GOT3 (cell line): Measurements from ENCODE around the gene MAP2K4.

Experiments
- DNase-seq: peaks from one replicate; lab custom pipeline; 2025; ENCODE audit warnings: mixed read lengths; lab: John Stamatoyannopoulos, UW

MAP2K4 gene

DNA sequence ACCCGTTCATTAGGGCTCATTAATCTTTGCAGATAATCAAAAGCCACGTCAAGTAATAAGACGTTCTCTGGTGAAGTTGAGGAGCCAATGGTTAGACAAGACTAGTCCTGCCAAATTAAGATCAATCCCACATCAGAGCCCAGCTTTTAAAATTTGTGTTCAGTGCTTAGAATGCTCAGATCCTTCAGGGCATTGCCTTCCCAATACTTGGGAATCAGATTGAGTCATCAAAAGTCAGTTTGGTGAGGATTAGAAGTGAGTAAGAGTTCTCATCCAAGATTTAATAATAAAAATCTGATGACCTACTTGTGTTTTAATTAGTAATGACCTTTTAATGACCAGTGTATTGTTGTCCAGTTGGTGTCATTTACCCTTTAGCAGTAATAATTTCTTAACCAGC lies 19.8 kb downstream of the MAP2K4 start:
- DNase-seq = no peak

DNA sequence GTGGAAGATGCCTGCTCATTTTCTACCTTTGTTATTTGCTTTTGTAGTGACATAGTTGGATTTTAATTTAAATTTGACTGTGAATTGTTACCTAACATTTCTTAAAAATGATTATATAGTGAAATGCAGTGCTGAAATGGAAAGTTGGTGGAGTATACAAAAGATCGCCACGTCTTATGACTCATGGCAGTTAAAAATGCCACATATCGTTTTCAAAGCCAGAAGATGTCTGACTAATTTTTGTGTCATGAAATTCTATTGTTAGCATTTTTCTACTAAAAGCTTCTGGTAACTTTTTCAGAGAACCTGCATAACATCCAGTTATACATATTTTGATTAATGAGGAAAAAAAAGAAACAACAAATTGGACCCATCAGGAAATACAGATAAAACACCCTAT lies 20.6 kb downstream of the MAP2K4 start:
- no peak for DNase-seq

DNA sequence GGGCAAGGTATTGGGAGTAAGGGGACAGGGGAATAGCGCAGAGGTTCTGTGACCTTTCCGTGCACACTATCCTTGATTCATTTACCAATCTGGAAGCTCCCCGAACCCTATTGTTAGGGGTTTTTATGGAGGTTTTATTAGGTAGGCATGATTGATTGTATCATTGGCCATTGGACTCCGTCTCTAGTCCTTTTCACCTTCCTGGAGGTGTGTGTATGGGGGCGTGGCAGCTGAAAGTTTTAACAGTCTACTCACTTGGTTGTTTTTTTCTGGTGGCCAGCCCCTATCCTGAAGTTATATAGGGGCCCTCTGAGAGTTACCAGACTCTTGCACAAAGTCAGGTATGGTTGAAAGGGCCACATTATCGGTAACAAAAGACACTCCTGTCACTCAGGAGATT lies 23.0 kb downstream of the MAP2K4 start:
- DNase-seq = no peak

DNA sequence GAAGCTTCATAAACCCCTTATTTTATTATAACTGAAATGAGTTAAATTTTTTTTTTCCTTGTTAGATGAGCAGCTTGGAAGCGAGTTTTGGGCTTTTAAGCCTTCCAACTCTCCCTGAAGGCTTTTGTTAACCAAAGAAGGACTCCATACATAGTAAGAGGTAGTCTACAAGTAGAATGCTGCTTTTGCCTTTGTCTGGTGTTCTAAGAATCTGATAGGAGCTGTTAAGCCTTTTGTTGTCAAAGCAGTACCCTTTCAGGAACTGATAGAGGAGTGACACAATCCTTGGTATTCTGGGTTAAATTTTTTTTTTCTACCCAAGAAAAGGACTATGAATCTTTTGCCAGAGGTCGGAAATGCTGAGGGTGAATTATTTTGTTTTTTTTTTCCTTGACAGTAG lies 26.1 kb downstream of the MAP2K4 start:
- no peak for DNase-seq

DNA sequence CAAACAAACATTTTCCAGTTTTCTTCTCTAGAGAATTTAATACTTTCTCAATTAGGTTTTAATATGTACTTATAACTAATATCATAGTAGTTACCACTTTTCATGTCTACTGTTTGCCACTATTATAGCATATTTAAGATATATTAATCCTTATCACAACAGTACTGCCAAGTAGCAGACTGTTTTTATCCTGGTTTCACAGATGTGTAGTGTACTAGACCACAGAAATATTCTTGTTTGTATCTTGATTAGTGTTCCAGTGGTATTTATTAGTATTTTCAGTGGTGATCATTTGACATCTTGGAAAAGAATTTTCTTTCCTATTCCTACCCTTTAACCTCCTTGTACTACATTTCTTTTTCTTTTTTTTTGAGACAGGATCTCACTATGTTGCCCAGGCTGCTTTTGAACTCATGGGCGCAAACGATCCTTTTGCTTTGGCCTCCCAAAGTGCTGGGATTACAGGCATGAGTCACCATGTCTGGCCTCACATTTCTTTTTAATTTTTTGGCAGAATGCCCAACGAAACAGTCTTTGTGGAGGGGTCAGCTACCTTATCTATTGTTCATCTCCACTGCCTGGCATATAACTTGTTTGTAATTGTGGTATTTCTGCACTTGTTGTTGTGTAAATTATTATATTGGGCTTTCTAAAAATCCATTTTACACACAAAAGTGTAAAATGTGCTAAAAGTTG lies 27.2 kb downstream of the MAP2K4 start:
- DNase-seq = no peak

DNA sequence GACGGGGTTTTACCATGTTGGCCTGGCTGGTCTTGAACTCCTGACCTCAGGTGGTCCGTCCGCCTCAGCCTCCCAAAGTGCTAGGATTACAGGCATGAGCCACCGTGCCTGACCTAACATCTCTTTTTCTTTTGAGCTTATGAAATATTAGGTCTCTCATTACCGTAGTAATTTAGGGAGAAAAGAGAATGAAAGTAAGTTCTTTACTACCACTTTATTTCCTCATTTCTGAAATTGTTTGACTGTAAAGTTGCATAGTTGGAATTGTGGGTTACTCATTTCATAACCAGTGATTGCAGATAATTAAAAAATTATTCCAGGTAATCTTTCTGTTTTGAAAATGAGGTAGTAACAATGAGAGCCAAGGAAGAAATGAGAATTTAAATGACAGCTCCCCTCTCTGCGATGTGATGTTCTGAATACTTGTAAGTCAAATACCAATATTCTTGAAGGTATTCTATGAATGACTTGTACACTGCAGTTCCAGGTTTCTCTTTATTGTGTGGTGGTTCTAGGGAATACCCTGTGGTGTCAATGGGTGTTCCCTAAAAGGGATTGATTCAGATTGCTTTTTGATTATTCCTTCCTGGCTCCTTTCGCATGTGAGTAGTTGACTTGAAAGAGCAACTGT lies 28.3 kb downstream of the MAP2K4 start:
- DNase-seq = no peak

DNA sequence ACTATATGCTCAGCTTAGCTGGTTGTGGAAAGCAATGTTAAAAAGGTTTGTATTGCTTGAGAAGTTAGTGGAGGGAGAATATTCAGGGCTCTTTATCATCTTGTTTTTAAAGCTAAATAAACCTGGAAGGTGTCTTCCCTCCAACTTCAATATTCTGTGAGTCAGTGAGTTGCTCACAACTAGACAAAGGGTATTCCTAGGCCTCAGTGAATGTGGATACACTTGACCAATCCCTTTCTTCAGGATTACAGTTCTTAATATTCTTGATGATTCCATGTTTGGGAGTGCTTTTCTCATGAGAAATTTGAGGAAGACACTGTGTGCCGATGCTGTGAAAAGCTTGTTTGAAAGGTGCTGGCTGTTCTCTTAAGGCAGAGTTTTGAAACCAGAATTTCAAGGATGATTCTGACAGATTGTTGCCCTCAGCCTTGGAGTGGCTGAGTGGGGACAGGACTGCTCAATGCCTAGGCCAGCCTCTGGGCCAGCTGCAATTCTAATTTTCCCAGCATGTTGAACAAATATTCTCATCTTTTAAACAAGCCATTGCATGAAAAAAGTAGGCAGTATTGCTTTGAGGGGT lies 30.1 kb downstream of the MAP2K4 start:
- DNase-seq = no peak

DNA sequence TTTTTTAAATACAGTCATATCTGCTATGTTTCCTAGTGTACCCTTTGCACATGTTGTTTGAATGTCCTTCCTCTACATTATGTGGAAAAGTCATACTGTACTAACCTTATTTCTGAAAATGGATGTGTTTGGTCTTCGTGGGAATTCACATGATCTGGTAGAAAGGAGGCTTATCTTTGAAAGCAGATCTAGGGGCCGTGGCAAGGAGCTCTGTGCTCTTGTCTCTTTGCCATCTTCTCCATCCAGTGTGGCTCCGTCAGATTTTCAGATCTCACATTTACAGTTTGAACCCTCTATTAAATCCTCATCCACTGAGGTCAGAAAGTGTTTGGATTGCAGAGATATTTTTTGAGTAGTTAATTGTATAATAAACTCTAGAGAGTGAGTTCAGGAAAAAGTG lies 32.9 kb downstream of the MAP2K4 start:
- DNase-seq = no peak

DNA sequence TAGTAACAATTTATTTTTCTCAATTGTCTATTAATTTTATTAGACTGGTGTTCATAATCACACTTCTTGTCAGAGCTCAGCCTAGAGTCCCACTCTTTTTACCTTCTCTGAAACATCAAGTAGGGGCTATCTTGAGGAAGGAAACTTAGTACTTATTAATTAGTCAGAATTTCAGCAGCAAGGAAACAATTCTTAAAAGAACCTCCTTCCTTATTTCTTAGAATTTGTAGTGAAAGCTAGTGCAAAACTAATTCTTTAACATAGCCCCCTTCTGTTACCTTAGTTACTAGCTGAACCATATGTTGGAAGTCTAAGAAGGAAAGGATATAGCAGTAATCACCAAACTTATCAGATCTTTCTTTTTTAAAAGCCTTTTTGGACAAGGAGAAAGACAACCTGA lies 35.2 kb downstream of the MAP2K4 start:
- no peak for DNase-seq

DNA sequence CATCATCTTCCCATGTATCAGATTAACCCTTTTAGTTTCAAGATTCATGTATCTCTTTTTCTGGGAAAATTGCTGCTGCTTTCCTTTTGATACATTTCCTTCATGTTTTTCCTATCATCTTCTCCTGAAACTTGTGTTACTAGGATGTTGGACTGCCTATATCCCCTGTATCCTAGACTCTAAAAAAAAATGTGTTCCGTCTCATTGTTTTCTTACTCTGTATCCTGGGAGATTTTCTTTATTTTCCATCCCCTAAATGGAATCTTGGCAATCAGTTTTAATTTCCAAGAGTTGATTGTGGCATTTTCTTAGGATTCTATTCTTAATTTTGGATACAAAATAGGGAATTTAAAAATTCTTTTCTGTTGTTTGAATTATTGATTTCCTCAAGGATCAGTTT lies 36.8 kb downstream of the MAP2K4 start:
- no peak for DNase-seq

DNA sequence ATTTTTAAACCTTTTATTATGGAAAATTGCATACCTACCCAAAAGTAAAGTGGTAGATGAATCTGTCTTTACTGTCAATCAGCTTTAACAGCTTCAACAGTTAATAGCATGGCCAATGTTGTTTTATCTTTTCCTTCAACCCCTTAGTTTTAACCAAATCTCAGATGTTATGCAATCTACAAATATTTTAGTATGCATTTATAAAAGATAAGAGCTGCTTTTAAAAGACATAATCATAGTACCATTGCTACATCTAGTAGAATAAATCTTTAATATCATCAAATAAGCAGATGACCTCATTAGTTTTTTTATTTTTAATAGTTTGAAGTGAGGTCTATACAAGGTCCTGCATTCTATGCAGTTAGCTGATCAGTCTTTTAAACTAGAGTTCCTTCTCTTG lies 37.9 kb downstream of the MAP2K4 start:
- no peak for DNase-seq

DNA sequence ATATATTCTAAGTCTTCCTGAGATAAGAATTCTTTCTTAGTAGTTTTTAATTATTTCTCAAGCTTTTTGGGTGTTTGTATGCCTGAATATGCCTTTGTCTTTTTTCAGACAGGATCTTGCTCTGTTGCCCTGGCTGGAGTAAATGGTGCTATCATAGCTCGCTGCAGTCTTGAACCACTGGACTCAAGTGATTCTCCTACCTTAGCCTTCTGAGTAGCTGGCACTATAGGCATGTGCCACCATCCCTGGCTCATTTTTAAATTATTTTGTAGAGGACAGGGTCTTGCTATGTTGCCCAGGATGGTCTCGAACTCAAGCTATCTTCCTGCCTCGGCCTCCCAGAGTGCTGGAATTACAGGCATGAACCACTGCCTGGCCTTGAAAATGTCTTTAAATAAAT lies 41.6 kb downstream of the MAP2K4 start:
- no peak for DNase-seq

DNA sequence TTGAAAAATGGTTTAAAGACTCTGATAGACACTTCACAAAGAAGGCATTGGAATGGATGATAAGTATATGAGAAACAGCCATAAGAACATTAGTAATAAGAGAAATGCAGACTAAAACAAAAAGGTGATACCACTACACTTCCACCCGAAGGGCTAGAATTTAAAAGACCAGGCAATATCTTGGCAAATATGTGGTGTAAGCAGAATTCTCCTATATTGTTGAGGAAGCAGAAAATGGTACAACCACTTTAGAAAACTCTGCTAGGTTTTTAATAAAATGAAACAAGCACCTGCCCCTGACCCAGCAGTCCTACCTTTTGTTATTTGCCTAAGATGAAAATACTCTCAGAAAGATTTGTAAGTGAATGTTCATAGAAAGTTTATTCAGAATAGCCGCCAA lies 43.7 kb downstream of the MAP2K4 start:
- DNase-seq = no peak

DNA sequence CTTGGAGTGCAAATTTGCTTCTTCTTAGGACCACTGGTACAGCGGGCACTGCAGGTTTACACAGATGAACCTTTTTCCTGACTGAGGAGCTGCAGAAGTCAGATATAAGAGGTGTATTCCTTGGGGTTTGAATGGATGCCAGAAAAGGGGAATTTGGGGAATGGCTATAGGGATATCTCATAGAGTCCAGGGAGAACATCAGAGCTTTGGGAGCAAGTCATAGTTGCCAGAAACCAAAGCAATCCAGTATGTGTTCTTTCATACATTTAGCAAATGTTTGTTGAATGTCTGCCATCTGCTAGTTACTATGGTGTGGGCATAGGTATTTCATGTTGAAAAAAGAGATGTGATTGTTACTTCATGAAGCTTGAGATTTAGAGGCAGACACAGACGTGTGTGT lies 46.8 kb downstream of the MAP2K4 start:
- DNase-seq = no peak

DNA sequence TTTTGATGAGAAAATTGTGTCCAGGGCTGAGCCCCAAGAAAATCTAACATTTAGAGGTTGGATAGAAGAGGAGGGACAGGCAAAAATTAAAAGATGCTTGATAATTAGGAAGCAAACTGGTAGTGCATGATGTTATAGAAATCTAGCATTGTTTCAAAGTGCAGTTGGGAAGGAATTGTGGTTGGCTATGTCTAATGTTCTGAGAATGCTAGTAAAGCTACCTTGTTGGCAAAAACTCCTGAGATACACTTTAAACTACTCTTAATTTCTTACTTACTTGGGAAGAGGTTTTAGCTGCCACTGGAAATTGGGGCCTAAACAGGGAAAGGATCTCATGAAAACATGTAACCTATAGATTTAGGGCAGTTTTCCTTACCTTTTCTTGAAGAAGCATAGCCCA lies 48.3 kb downstream of the MAP2K4 start:
- no peak for DNase-seq

DNA sequence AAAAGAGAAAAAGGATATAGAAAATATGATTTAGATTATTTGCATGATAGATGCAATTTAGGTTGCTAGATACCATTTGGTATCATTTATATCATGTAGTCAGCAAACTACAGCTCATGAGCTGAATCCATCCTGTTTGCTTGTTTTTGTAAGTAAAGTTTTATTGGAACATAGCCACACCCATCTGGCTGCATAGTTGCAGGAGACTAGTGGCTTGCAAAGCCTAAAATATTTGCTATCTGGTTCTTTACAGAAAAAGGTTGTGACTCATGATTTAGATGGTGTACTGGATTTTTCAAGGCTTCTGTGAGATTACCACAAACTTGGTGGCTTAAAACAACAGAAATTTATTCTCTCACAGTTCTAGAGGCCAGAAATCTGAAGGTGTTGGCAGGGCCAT lies 49.9 kb downstream of the MAP2K4 start:
- no peak for DNase-seq

DNA sequence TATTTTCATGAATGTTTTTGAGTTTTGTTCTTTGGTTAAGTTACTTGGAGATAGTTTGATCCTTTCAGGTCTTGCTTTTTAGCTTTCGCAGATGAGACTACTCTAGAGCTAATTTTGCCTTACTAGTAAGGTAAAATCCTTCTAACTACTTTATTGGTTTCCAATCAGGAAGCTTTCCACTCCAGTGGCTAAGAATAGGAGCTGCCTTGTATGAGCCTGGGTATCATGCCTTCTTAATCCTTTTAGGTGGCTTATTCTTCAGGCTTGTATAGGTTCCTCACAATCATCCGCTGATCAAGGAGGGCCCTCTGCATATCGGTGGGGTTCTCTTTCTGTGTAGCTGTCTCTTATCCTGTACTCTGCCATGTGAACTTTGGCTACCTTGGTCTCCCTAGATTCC lies 53.7 kb downstream of the MAP2K4 start:
- DNase-seq = no peak

DNA sequence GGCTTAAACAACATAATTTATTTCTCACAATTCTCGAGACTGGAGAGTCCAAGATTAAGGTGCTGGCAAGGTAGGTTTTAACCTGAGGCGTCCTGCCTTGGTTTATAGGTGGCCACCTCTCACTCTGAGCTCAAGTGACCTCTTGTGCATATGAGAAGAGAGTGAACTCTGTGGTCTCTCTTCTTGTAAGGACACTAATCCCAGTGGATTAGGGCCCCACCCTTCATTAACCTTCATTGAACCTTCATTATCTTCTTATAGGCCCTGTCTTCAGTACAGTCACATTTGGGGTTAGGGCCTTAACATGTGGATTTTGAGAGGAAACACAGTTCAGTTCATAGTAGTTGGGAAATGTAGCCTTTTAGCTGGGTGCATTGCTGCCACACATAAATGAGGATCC lies 57.1 kb downstream of the MAP2K4 start:
- no peak for DNase-seq

DNA sequence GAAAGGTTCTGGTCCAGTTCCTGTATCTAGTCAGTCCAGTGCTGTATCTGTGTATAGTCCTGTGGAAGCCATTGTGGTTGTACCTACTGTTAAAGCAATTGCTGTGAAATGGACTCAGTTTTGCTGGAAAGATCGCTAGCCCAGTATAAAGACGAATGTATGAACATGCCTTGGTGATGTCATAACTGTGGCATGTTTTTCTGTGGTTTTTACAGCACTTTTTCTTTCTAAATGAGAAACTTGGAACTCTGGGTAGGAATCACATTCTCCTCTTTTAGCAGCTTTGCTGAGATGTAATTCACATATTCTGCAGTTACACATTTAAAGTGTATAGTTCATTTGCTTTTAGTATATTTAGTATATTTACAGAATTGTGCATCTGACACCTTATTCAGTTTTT lies 58.1 kb downstream of the MAP2K4 start:
- DNase-seq = no peak

DNA sequence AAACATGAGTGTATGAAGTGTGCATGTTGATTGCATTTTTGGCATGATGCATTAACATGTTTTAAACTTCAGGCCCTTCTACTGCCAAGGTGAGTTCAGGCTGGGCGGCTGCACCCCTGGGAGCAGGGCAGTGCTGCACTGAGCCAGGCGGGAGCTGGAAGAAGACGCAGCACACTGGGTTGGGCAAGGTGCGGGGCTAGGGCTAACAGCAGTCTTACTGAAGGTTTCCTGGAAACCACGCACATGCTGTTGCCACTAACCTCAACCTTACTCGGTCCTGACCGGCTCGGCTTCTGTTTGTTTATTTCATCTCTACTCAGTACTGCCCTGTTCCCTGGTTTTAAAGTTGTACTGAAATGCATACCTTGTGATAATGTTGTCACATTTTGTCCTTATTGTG lies 61.0 kb downstream of the MAP2K4 start:
- no peak for DNase-seq

DNA sequence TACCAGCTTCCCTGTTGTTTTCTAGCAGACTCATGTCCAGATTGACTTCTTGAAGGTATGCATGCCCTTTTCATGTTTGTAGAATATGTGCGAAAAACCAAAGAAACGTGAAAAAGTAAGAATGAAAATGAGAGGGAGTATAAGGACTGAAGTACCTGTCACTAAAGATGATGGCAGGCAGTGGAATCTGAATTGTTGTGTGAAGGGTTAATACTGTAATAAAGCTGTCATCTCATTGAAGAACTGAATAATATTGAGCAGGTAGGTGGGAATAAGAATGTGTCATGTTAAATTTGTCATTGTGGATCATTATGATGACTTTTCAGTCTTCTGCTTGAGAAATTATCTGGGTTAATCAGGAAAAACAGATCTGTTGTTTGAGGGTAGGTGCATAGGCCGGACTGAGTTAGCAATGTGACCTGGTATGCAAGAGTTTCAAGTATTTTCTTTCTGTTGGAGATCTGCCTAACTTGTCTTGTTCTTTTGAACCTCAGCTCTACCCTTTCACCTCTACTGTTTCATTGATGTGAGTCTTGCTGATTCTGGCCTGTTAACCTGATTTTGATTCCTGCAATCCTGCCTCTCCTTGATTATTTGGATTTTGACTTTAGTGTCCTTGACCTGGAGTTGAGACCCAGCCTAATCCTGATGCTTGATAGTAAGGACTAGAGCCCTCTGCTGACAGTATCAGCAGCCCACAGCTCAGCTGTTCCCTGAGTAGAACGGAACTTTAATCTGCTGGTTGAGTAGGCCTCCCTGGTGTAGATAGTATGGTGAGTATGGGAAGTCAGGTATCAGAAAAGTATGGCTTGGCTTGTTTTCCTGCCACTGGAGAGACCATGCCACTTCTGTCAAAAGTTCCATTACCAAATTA lies 64.6 kb downstream of the MAP2K4 start:
- no peak for DNase-seq

DNA sequence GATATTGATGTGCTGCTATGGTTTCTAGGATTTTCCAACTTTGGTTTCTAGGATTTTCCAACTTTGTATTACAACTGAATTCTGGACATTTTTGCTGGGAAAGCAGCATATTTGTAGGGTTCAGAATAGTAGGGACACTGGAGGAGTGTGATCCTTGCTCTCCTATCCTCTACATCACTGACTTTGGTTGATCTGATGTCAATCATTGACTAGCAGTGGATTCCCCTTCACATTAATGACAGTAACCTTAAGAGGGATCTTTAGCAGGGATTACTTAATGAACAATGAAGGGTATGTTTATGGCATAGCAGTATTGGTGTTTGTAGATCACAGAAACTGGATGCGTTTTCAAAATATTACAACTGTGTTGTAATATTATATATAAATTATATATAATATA lies 67.4 kb downstream of the MAP2K4 start:
- no peak for DNase-seq
